KMS-11 (cell line): ENCODE data around the gene NCAM1.

Experiments
- H2AFZ ChIP-seq: fragments of 200-600 bp; sonication (generic); 2 replicates; pipeline ENCODE4 v1.6.1; 2016; ENCODE audit warnings: antibody characterized with exemption, mixed run types, low read depth
- H3K27ac ChIP-seq: fragments of 200-600 bp; sonication (generic); 2 replicates; pipeline ENCODE4 v1.6.1; 2016; ENCODE audit warnings: mild to moderate bottlenecking, mixed run types
- H3K27me3 ChIP-seq: fragments of 200-600 bp; sonication (generic); 2 replicates; pipeline ENCODE4 v1.6.1; 2017; ENCODE audit warnings: mild to moderate bottlenecking, low read depth, mixed run types, moderate library complexity; ENCODE audit not compliant: insufficient read depth
- H3K36me3 ChIP-seq: fragments of 200-600 bp; sonication (generic); 2 replicates; pipeline ENCODE4 v1.6.1; 2017; ENCODE audit warnings: mild to moderate bottlenecking, mixed run types; ENCODE audit not compliant: insufficient read depth
- H3K4me1 ChIP-seq: fragments of 200-600 bp; sonication (generic); 2 replicates; pipeline ENCODE4 v1.6.1; 2016; ENCODE audit warnings: mild to moderate bottlenecking, low read depth, mixed run types; ENCODE audit not compliant: poor library complexity, severe bottlenecking
- H3K4me2 ChIP-seq: fragments of 200-600 bp; sonication (generic); 2 replicates; pipeline ENCODE4 v1.7.0; 2016; ENCODE audit warnings: mild to moderate bottlenecking, mixed run types
- H3K4me3 ChIP-seq: fragments of 200-600 bp; sonication (generic); IDR thresholded peaks from 2 replicates; pipeline ENCODE4 v1.6.1; 2017; ENCODE audit warnings: low read depth, low read length, mixed read lengths; ENCODE audit not compliant: insufficient read depth
- H3K79me2 ChIP-seq: fragments of 200-600 bp; sonication (generic); 2 replicates; pipeline ENCODE4 v1.6.1; 2016; ENCODE audit warnings: low read depth, mixed run types; ENCODE audit not compliant: insufficient read depth
- H3K9ac ChIP-seq: fragments of 200-600 bp; sonication (generic); 2 replicates; pipeline ENCODE4 v1.6.1; 2016; ENCODE audit warnings: mild to moderate bottlenecking, mixed run types
- H4K20me1 ChIP-seq: fragments of 200-600 bp; sonication (generic); 2 replicates; pipeline ENCODE4 v1.6.1; 2016; ENCODE audit warnings: mild to moderate bottlenecking, mixed run types; ENCODE audit not compliant: insufficient read depth
- CTCF ChIP-seq: fragments of 200-600 bp; sonication (generic); conservative IDR thresholded peaks from 2 replicates; pipeline ENCODE4 v1.6.1; 2017; ENCODE audit warnings: low read depth, mild to moderate bottlenecking, antibody characterized with exemption, low read length, moderate library complexity, mixed read lengths

Gene NCAM1

GRCh38 chr11:113112307-113112706 is 151.1 kb downstream of the NCAM1 start:
- Histone ChIP-seq H4K20me1 (no peaks in the 10 kb centered on the region), H3K9ac (no peak overlapping the region), H3K4me2 (no peak overlapping the region), H3K79me2 (no peaks in the 10 kb centered on the region), H3K27me3 (no peaks in the 10 kb centered on the region), H3K27ac (no peak overlapping the region), H2AFZ (no peak overlapping the region), H3K4me1 (no peaks in the 10 kb centered on the region), H3K4me3 (no peak overlapping the region), H3K36me3 (no peaks in the 10 kb centered on the region)
- no peak for TF ChIP-seq CTCF

DNA sequence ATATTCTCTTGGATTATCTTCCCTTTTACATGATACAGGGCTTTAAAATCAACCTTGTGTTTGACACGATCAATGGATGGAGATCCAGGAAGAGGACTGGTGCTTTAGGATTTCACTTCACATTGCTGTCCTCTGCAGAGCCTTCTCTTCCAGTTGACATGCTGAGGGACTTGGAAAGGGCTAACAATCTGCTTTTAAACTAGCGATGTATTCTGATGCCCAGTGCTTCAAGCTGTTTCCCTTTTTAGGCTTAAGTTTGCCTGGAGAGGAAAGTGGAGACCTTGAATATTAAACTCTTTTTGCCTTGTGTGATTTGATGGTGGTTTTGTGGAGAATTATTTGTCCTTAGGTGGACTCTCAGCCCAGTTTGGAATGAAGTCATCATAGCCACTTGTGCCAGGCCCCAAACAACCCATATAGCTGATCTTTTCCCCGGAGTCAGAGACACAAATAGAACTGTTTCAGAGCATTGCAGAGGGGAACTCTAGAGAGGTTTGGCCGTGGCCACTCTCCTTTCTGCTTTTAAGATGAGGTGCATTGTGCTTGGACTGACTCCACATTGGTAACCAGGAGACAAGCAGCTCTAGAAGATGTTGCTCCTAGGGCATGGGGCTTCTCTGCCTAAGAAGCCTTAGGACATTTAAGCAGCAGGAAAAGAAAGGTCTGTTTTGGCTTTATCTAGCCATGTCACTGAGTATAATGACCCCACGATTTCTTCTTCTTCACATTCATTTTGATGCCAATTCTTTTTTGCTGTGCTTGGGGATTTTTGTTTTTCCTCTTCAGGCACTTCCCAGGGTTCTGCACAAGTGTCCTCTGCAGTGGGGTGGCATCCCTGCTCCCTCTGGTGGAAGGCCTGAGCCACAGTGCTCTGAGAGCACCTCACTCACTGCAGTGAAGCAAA is 152.8 kb downstream of the NCAM1 start:
- no peak overlapping the region for H2AFZ ChIP-seq
- H3K27me3 ChIP-seq, result no peaks in the 10 kb centered on the region
- no peak overlapping the region for H3K4me2 ChIP-seq
- no peaks in the 10 kb centered on the region for H3K36me3 ChIP-seq
- H3K4me1 ChIP-seq, result no peaks in the 10 kb centered on the region
- TF ChIP-seq CTCF, result 0 out of 2 replicates have a peak, but pooled peaks have one; percentile 34
- H4K20me1 ChIP-seq, result no peaks in the 10 kb centered on the region
- no peak overlapping the region for H3K27ac ChIP-seq
- H3K79me2 ChIP-seq, result no peaks in the 10 kb centered on the region
- no peak overlapping the region for H3K9ac ChIP-seq
- no peak overlapping the region for H3K4me3 ChIP-seq

DNA sequence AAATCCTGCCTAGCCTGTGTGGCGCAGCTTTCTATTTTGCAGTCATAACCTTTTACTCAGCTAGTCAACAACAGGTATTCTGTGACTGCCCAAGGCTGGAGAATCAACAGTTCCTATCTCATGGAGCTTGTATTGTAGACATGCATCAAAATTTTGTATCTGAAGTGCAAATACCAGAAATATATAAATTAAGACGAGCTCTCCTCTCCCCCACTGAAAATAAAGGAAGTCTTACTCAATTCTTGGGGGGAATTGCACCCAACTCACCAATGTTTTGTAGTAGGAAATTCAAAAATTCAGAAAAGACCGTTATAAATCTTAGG is 153.4 kb downstream of the NCAM1 start:
- Histone ChIP-seq H3K4me2 (no peak overlapping the region), H3K4me1 (no peaks in the 10 kb centered on the region), H3K27ac (no peak overlapping the region), H3K36me3 (no peaks in the 10 kb centered on the region), H3K79me2 (no peaks in the 10 kb centered on the region), H3K27me3 (no peaks in the 10 kb centered on the region), H2AFZ (no peak overlapping the region), H3K9ac (no peak overlapping the region), H4K20me1 (no peaks in the 10 kb centered on the region), H3K4me3 (no peak overlapping the region)
- TF ChIP-seq CTCF, result no peak

DNA sequence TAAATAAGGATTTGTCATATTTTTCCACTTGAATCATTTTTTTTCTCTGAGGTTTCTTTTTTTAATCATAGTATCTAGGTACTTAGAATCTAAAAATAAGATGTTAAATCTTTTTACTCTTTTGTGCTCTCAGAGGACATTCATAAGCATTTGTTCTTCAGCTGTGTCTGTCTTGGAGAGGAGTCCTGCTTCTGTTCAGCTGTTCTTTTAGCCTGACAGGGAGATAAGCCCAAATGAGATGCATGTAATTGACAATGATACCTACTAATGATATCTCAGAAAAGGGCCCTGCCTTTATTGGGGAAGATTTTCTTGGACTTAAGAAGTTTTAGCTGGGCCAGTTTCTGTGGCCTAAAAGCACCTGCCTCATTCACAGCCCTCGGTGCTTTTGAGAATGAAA is 156.9 kb downstream of the NCAM1 start:
- H3K27me3 ChIP-seq, result no peaks in the 10 kb centered on the region
- no peak for TF ChIP-seq CTCF
- no peaks in the 10 kb centered on the region for H3K36me3 ChIP-seq
- H3K4me3 ChIP-seq, result no peak overlapping the region
- H3K79me2 ChIP-seq, result no peaks in the 10 kb centered on the region
- no peak overlapping the region for H2AFZ ChIP-seq
- H4K20me1 ChIP-seq, result no peaks in the 10 kb centered on the region
- H3K4me1 ChIP-seq, result no peaks in the 10 kb centered on the region
- no peak overlapping the region for H3K27ac ChIP-seq
- H3K4me2 ChIP-seq, result no peak overlapping the region
- no peak overlapping the region for H3K9ac ChIP-seq
